ENCODE results near the gene DYNC2I2.

- no peak for TF ChIP-seq POLR2A (IDR thresholded peaks at IDR 0.05)
- no peak for TF ChIP-seq CTCF (IDR thresholded peaks at IDR 0.05)
Measured at GRCh38 chr9:128694344-128694743, 37.7 kb upstream of the DYNC2I2 start.
